HG02642 (cell line): ENCODE data around the gene PANX3.

ENCODE experiments used
- ATAC-seq: cut with Tn5 transposase; IDR thresholded peaks from one replicate; pipeline ENCODE4 v1.9.1; 2021; ENCODE audit warnings: mild to moderate bottlenecking; ENCODE audit not compliant: unreplicated experiment, poor library complexity

The PANX3 gene

GRCh38 chr11:124656774-124657630, 45.8 kb downstream of the PANX3 start:
- no peak for ATAC-seq

- ATAC-seq = no peak
These were observed 46.7 kb downstream of the PANX3 start for GRCh38 chr11:124657904-124658303.

GRCh38 chr11:124658501-124658900, 47.3 kb downstream of the PANX3 start:
- ATAC-seq = no peak

GRCh38 chr11:124658986-124659385, 47.8 kb downstream of the PANX3 start:
- ATAC-seq = no peak

- ATAC-seq = no peak
These were observed 50.3 kb downstream of the PANX3 start for GRCh38 chr11:124661553-124661952.

GRCh38 chr11:124662106-124662505, 50.9 kb downstream of the PANX3 start:
- ATAC-seq = no peak

- no peak for ATAC-seq
These were observed 52.6 kb downstream of the PANX3 start for GRCh38 chr11:124663861-124664260.

- ATAC-seq = no peak
These were observed 56.4 kb downstream of the PANX3 start for GRCh38 chr11:124667601-124668000.

GRCh38 chr11:124669193-124669592, 58.0 kb downstream of the PANX3 start:
- no peak for ATAC-seq
